Neutrophil (primary cell): Measurements from ENCODE around the gene ADAM30.

ENCODE experiments used
- H3K27ac ChIP-seq: fragments of 200-600 bp; sonication (generic); 2 replicates; pipeline ENCODE4 v1.5.1; 2016; ENCODE audit warnings: mild to moderate bottlenecking, moderate library complexity
- H3K27me3 ChIP-seq: fragments of 200-600 bp; sonication (generic); 2 replicates; pipeline ENCODE4 v1.6.0; 2016; ENCODE audit warnings: mild to moderate bottlenecking
- H3K36me3 ChIP-seq: fragments of 200-600 bp; sonication (generic); 2 replicates; pipeline ENCODE4 v1.5.1; 2017
- H3K4me1 ChIP-seq, 2 experiments: fragments of 200-600 bp in 1 of 2; sonication (generic) in 1 of 2; 1 replicate in 1 of 2; 2 replicates in 1 of 2; pipeline versions ENCODE4 v1.5.1 to v1.6.1; 2013 to 2016; ENCODE audit warnings: low read depth in 1 of 2, low read length in 1 of 2, mild to moderate bottlenecking in 1 of 2, moderate library complexity in 1 of 2; ENCODE audit not compliant: control insufficient read depth in 1 of 2, insufficient read depth in 1 of 2
- H3K4me3 ChIP-seq, 2 experiments: fragments of 200-600 bp in 1 of 2; sonication (generic) in 1 of 2; 1 replicate in 1 of 2; 2 replicates in 1 of 2; pipeline ENCODE4 v1.5.1; 2013 to 2016; ENCODE audit warnings: low read depth in 1 of 2, low read length in 1 of 2, mild to moderate bottlenecking in 1 of 2, moderate library complexity in 1 of 2
- H3K9me3 ChIP-seq: fragments of 200-600 bp; sonication (generic); 2 replicates; pipeline ENCODE4 v1.5.1; 2016
- TF ChIP-seq, protein P1 (sequence below): fragments of 200-600 bp; sonication (generic); IDR thresholded peaks from 2 replicates; pipeline ENCODE4 v1.5.1; 2016; ENCODE audit warnings: antibody characterized with exemption

Gene ADAM30

GRCh38 chr1:119882132-119883049 is 13.9 kb downstream of the ADAM30 start:
- Histone ChIP-seq H3K27me3 (peaks cover 7% of the 10 kb centered on the region), H3K9me3 (no peaks in the 10 kb centered on the region), H3K27ac (no peak overlapping the region), H3K4me3 (no peak overlapping the region), H3K36me3 (no peaks in the 10 kb centered on the region), H3K4me1 (no peaks in the 10 kb centered on the region)
- TF ChIP-seq, protein P1, sequence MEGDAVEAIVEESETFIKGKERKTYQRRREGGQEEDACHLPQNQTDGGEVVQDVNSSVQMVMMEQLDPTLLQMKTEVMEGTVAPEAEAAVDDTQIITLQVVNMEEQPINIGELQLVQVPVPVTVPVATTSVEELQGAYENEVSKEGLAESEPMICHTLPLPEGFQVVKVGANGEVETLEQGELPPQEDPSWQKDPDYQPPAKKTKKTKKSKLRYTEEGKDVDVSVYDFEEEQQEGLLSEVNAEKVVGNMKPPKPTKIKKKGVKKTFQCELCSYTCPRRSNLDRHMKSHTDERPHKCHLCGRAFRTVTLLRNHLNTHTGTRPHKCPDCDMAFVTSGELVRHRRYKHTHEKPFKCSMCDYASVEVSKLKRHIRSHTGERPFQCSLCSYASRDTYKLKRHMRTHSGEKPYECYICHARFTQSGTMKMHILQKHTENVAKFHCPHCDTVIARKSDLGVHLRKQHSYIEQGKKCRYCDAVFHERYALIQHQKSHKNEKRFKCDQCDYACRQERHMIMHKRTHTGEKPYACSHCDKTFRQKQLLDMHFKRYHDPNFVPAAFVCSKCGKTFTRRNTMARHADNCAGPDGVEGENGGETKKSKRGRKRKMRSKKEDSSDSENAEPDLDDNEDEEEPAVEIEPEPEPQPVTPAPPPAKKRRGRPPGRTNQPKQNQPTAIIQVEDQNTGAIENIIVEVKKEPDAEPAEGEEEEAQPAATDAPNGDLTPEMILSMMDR: no peak

DNA sequence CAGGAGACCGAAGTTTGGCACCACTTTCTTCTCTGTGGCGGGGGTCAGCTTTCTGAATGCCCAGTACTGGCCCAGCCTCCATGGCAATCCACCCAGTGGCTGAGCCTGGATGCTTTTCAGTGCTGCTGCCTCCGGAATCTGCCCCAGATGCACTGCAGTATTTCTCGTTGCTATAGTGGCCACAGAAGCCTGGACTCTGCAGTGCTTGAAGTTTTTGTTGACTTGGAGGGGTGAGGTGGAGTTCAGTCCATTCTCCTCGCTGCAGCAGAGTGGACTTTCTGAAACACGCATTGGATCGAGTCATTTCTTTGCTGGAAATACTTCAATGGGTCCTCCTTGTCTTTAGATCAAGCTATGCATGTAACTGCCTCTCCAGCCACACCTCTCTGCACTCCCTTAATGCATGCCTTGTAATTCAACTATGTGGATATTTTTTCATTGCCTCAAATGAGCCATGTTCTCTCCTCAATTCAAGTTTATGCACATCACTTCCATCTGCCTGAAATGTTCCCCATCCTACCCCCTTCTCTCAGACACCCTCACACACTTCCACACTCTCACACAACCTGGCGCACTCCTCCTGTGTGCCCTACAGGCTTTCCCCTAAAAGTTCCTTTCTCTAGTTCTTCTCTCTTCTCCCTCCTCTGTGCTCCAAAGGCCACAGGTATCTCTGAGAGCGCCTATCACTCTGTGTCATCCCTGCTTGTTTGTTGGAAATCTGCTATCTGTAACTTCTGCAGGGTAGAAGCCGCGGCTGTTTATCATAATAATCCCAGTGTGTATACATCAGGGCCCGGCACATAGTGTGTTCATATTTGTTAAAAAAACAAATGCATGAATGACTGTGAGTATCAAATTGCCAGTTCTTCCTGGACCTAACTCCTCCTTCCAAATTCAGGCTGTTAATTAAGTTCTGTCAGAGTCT is 16.5 kb downstream of the ADAM30 start:
- Histone ChIP-seq H3K9me3 (no peaks in the 10 kb centered on the region), H3K36me3 (no peaks in the 10 kb centered on the region), H3K27me3 (no peaks in the 10 kb centered on the region), H3K4me1 (no peaks in the 10 kb centered on the region), H3K27ac (no peak overlapping the region), H3K4me3 (no peak overlapping the region)
- TF ChIP-seq, protein P1: no peak

DNA sequence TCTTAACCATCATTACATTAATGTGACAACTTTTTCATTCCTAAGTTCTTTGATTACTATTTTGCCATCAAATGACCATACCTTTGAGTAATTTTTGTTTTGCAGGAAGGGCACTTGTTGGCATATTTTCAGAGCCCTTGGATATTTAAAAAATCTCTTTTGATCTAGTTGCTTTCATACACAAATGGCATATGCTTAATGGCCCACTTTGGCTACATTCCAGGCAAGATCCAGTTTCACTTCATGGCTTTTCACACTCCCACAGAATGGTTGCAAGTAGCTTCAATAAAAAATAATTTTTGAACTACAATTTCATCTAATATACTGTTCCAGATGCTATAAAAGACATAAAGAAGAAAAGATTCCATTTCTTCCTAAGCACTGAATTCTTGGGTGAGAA is 18.1 kb downstream of the ADAM30 start:
- TF ChIP-seq, protein P1: no peak
- Histone ChIP-seq H3K27me3 (no peaks in the 10 kb centered on the region), H3K9me3 (no peaks in the 10 kb centered on the region), H3K27ac (no peak overlapping the region), H3K36me3 (no peaks in the 10 kb centered on the region), H3K4me1 (no peaks in the 10 kb centered on the region), H3K4me3 (no peak overlapping the region)

DNA sequence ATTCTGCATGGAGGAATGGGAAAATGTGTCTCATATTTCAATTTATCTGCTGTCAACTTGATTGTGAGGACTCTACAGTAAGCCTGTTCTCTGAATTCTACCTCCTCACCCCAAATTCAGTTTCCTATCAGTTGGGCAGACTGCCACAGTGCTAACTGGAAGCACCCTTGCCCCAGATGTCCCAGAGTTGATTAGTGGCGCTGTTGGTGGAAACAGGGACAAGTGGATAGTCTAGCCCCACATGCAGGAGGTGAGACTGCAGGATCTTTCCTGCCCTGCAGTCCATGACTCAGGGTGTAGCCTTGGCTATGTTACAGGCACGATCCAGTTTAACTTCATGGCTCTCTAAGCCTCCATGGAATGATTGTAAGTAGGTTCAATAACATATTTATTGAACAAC is 22.1 kb downstream of the ADAM30 start:
- no peaks in the 10 kb centered on the region for H3K27me3 ChIP-seq
- no peaks in the 10 kb centered on the region for H3K9me3 ChIP-seq
- no peak overlapping the region for H3K4me3 ChIP-seq
- H3K27ac ChIP-seq: no peak overlapping the region
- H3K4me1 ChIP-seq: peaks cover 2 to 3% of the 10 kb centered on the region in 2 experiments
- TF ChIP-seq, protein P1: no peak
- no peaks in the 10 kb centered on the region for H3K36me3 ChIP-seq

DNA sequence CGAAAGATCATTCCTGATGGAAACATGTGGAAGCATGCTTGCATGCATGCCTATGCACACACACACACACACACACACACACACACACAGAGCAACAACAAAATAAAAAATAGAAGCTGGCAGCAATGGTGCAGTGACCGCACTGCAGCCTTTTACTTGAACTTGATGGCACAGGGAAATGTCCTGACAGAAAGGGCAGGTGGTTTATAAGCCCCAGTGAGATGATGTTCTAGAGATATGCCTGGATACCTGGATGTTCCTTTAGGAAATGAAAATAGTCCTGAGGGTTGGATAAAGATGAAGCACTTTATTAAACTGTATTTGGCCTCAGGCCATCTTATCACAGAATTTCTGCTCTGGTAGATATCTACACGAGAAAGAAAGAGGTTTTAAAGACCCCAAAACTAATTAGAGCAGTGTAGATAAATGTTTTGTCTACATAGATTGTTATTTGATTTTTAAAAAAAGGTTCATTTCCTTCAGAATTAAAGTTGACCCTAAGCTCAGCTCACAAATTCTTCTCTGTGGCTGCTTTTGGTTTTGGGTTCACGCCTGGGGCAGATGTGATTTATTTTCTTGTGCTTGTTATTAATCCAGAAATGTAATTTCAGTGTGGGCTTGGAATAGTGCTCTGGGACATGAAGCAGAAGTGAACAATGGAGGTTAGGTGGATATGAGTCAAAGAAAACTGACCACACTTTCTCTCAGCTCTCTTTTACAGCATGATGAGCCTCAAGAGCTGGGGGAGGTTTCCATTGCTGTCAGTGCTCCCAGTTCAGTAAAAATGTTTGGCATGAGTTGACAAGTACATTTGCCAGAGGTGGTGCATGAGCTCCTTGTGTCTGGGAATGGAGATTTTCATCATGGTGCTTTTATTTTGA is 22.9 kb downstream of the ADAM30 start:
- no peak overlapping the region for H3K27ac ChIP-seq
- TF ChIP-seq, protein P1: no peak
- no peaks in the 10 kb centered on the region for H3K36me3 ChIP-seq
- no peaks in the 10 kb centered on the region for H3K9me3 ChIP-seq
- no peak overlapping the region for H3K4me3 ChIP-seq
- no peaks in the 10 kb centered on the region for H3K27me3 ChIP-seq
- H3K4me1 ChIP-seq: peaks cover 2 to 3% of the 10 kb centered on the region in 2 experiments
